HL-60 (cell line): ENCODE results near the gene NASP.

Experiments used
- CTCF ChIP-seq: IDR thresholded peaks from one replicate; pipeline ENCODE4 v1.5.1; 2011; ENCODE audit warnings: low read length, control low read depth, inconsistent platforms; ENCODE audit not compliant: insufficient read depth
- POLR2AphosphoS5 ChIP-seq: IDR thresholded peaks from 2 replicates; pipeline ENCODE4 v1.6.1; 2012; ENCODE audit warnings: low read depth
- REST ChIP-seq: IDR thresholded peaks from 2 replicates; pipeline ENCODE4 v1.6.1; 2012; ENCODE audit warnings: low read depth; ENCODE audit not compliant: insufficient replicate concordance
- SPI1 ChIP-seq: IDR thresholded peaks from 2 replicates; pipeline ENCODE4 v1.6.1; 2012; ENCODE audit warnings: low read depth, mild to moderate bottlenecking, borderline replicate concordance

- no peak for TF ChIP-seq CTCF
- TF ChIP-seq POLR2AphosphoS5 = no peak
- no peak for TF ChIP-seq REST
- TF ChIP-seq SPI1 = no peak
These were observed 38.2 kb downstream of the NASP start for GRCh38 chr1:45621895-45622523.
